ENCODE results near the gene GPR141. TPM values are rescaled to one million over a fixed set of nuclear protein-coding genes. Genes with fewer than 3 reads are reported as not detected.

The GPR141 gene
- total and polyA plus RNA-seq, 9 of the 15 experiments (the other 6 are each of a cell fraction or from before 2014, with no cell fraction given), result not detected

DNA sequence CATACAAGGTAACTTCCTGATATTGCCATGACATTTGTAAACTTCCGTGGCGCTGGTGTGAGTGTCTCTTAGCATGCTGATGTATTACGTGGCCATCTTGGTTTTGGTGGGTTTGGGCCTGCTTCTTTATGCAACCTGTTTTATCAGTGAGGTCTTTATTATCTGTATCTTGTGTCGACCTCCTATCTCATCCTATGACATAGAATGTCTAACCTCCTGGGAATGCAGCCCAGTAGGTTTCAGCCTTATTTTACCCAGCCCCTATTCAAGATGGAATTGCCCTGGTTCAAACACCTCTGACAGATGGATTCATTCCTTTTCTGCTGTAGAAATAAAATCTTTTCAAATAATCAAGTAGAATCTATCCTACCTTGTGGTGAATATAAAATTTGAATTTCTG lies 23.0 kb upstream of the GPR141 start (continued):
- TF ChIP-seq ZNF586 (CRISPR knock-in tag; conservative IDR thresholded peaks at IDR 0.05) (no peak), MEF2D (tag; conservative IDR thresholded peaks at IDR 0.05; ENCODE audit: low read depth) (0 out of 2 replicates have a peak, but pooled peaks have one; percentile 29), THAP12 (CRISPR knock-in tag; IDR thresholded peaks at IDR 0.05) (no peak), ZNF75A (CRISPR knock-in tag; IDR thresholded peaks at IDR 0.05) (0 out of 2 replicates have a peak, but pooled peaks have one; percentile 19), LCOR (CRISPR knock-in tag; IDR thresholded peaks at IDR 0.05) (no peak), GMEB1 (CRISPR knock-in tag; IDR thresholded peaks at IDR 0.05) (no peak), HDAC8 (tag; IDR thresholded peaks at IDR 0.05) (no peak), ZBTB49 (CRISPR knock-in tag; IDR thresholded peaks at IDR 0.05; ENCODE audit: borderline replicate concordance) (no peak), ZNF253 (CRISPR knock-in tag; conservative IDR thresholded peaks at IDR 0.05) (no peak), MTF1 (CRISPR knock-in tag; IDR thresholded peaks at IDR 0.05; ENCODE audit: borderline replicate concordance) (no peak), USF1 (CRISPR knock-in tag; IDR thresholded peaks at IDR 0.05) (no peak), SP1 (CRISPR knock-in tag; IDR thresholded peaks at IDR 0.05) (no peak), KAT8 (IDR thresholded peaks at IDR 0.05; ENCODE audit: low read depth) (no peak), SNRNP70 (optimal IDR thresholded peaks at IDR 0.05; ENCODE audit: low read depth, low read length) (no peak), ZNF41 (CRISPR knock-in tag; conservative IDR thresholded peaks at IDR 0.05) (0 out of 2 replicates have a peak, but pooled peaks have one; percentile 44), SMAD4 (CRISPR knock-in tag; conservative IDR thresholded peaks at IDR 0.05) (peak; percentile 57; the same call in 1 of the 2 replicates), CBX5 (IDR thresholded peaks at IDR 0.05; ENCODE audit: borderline replicate concordance, low read depth) (no peak), TAF15 (IDR thresholded peaks at IDR 0.05; ENCODE audit: low read depth, low read length) (no peak), EP400 (IDR thresholded peaks at IDR 0.05) (no peak), PRPF4 (IDR thresholded peaks at IDR 0.05; ENCODE audit: insufficient read depth, low read depth, low read length, poor library complexity, severe bottlenecking) (no peak)

Data from K562 (cell line).